IPS-18a (cell line): ENCODE measurements around the gene ANKS1A.

Experiments
- H3K27ac ChIP-seq: one replicate; pipeline ENCODE4 v1.5.1; 2013; ENCODE audit warnings: low read length
- H3K27me3 ChIP-seq: one replicate; pipeline ENCODE4 v1.6.1; 2013; ENCODE audit warnings: mild to moderate bottlenecking, low read length; ENCODE audit not compliant: control insufficient read depth, insufficient read depth
- H3K36me3 ChIP-seq: one replicate; pipeline ENCODE4 v1.6.1; 2013; ENCODE audit warnings: low read depth, low read length; ENCODE audit not compliant: control insufficient read depth
- H3K4me1 ChIP-seq: one replicate; pipeline ENCODE4 v1.6.1; 2013; ENCODE audit warnings: low read depth, low read length; ENCODE audit not compliant: control insufficient read depth
- H3K4me3 ChIP-seq: one replicate; pipeline ENCODE4 v1.5.1; 2013; ENCODE audit warnings: low read length
- H3K9ac ChIP-seq: one replicate; pipeline ENCODE4 v1.6.1; 2013; ENCODE audit warnings: mild to moderate bottlenecking, low read length, moderate library complexity
- H3K9me3 ChIP-seq: one replicate; pipeline ENCODE4 v1.6.1; 2013; ENCODE audit warnings: low read depth, low read length; ENCODE audit not compliant: control insufficient read depth

The ANKS1A gene

GRCh38 chr6:34947561-34947960 lies 58.5 kb downstream of the ANKS1A start:
- no peaks in the 10 kb centered on the region for H3K9me3 ChIP-seq
- no peak overlapping the region for H3K9ac ChIP-seq
- H3K36me3 ChIP-seq = no peaks in the 10 kb centered on the region
- H3K27ac ChIP-seq = no peak overlapping the region
- peaks cover 11% of the 10 kb centered on the region for H3K4me1 ChIP-seq
- no peak overlapping the region for H3K4me3 ChIP-seq
- H3K27me3 ChIP-seq = no peaks in the 10 kb centered on the region

DNA sequence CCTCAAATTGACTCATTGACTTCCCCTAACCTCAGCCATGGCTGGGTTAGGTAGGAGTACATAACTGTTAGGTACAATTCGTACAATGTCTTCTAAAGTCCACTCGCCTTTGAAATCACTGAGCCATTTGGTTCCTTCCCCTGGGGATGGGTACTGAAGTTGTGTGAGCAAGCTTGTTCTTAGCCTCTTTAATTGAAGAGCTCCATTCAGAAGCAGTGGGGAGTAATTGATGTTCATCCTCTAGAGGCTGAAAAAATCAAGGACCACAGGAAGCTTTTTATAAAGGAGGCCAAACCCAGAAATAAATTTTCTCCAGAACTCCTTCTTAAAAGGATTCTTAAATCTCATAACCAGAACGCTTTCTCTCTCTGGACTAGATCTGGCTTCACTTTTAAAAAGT lies 60.6 kb downstream of the ANKS1A start:
- H3K9ac ChIP-seq = no peak overlapping the region
- no peaks in the 10 kb centered on the region for H3K9me3 ChIP-seq
- no peak overlapping the region for H3K4me3 ChIP-seq
- no peak overlapping the region for H3K27ac ChIP-seq
- peaks cover 17% of the 10 kb centered on the region for H3K4me1 ChIP-seq
- no peaks in the 10 kb centered on the region for H3K36me3 ChIP-seq
- H3K27me3 ChIP-seq = no peaks in the 10 kb centered on the region

GRCh38 chr6:34950849-34951248 lies 61.8 kb downstream of the ANKS1A start:
- no peak overlapping the region for H3K4me3 ChIP-seq
- H3K27ac ChIP-seq = no peak overlapping the region
- H3K9ac ChIP-seq = no peak overlapping the region
- peaks cover 17% of the 10 kb centered on the region for H3K4me1 ChIP-seq
- H3K27me3 ChIP-seq = no peaks in the 10 kb centered on the region
- H3K36me3 ChIP-seq = no peaks in the 10 kb centered on the region
- no peaks in the 10 kb centered on the region for H3K9me3 ChIP-seq

DNA sequence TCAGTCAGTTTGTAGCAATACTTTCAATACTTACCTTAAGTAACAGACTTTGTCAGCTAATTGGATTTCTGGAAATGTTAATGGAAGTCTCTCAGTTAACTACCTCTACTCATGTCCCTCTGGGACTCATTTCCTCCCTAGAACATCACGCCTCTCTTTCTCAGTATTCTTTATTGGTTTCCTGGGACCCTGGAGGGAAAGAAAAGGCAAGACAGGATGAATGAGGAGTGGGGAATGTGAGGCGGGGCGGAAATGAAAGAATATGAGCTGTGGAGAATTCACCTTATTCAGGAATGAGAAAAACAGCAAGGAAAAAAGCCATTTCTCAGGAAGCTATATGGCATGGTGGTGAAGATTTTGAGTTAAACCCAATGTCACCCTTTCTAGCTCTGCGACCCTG lies 62.7 kb downstream of the ANKS1A start:
- Histone ChIP-seq H3K27me3 (no peaks in the 10 kb centered on the region), H3K4me3 (no peak overlapping the region), H3K27ac (no peak overlapping the region), H3K36me3 (no peaks in the 10 kb centered on the region), H3K9ac (no peak overlapping the region), H3K9me3 (no peaks in the 10 kb centered on the region), H3K4me1 (peaks cover 17% of the 10 kb centered on the region)

GRCh38 chr6:34953061-34954025 lies 64.3 kb downstream of the ANKS1A start:
- Histone ChIP-seq H3K27ac (no peak overlapping the region), H3K4me3 (no peak overlapping the region), H3K9ac (no peak overlapping the region), H3K36me3 (no peaks in the 10 kb centered on the region), H3K4me1 (peaks cover 17% of the 10 kb centered on the region), H3K27me3 (no peaks in the 10 kb centered on the region), H3K9me3 (no peaks in the 10 kb centered on the region)

DNA sequence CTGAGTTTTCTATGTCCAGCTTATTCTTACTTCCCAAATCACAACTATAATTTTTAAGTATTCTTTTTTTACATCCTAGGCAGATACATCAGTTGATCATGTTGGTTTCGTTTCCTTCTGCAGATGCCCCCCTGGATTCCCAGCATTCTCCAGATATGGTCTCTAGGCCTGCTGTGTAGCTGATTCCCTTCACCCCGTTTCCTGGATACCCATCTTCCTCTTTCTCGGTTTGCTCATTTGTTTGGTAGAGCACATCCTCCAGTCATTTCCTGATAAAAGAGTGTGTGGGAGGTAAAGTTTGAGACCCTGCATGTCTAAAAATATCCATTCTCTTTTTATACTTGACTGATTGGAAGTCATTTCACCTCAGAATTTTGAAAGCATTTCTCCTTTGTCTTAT lies 66.4 kb downstream of the ANKS1A start:
- Histone ChIP-seq H3K9ac (no peak overlapping the region), H3K4me3 (no peak overlapping the region), H3K27me3 (no peaks in the 10 kb centered on the region), H3K9me3 (no peaks in the 10 kb centered on the region), H3K36me3 (no peaks in the 10 kb centered on the region), H3K27ac (no peak overlapping the region), H3K4me1 (peaks cover 17% of the 10 kb centered on the region)

GRCh38 chr6:34957231-34957783 lies 68.3 kb downstream of the ANKS1A start:
- H3K4me3 ChIP-seq = no peak overlapping the region
- no peaks in the 10 kb centered on the region for H3K9me3 ChIP-seq
- H3K27ac ChIP-seq = no peak overlapping the region
- H3K9ac ChIP-seq = no peak overlapping the region
- no peaks in the 10 kb centered on the region for H3K27me3 ChIP-seq
- H3K4me1 ChIP-seq = peaks cover 6% of the 10 kb centered on the region
- H3K36me3 ChIP-seq = no peaks in the 10 kb centered on the region

GRCh38 chr6:34958734-34959133 lies 69.7 kb downstream of the ANKS1A start:
- Histone ChIP-seq H3K4me1 (no peaks in the 10 kb centered on the region), H3K36me3 (no peaks in the 10 kb centered on the region), H3K4me3 (no peak overlapping the region), H3K9ac (no peak overlapping the region), H3K27me3 (no peaks in the 10 kb centered on the region), H3K27ac (no peak overlapping the region), H3K9me3 (no peaks in the 10 kb centered on the region)

GRCh38 chr6:34959224-34959623 lies 70.2 kb downstream of the ANKS1A start:
- H3K27me3 ChIP-seq = no peaks in the 10 kb centered on the region
- H3K4me3 ChIP-seq = no peak overlapping the region
- no peaks in the 10 kb centered on the region for H3K9me3 ChIP-seq
- no peaks in the 10 kb centered on the region for H3K36me3 ChIP-seq
- H3K9ac ChIP-seq = no peak overlapping the region
- no peak overlapping the region for H3K27ac ChIP-seq
- no peaks in the 10 kb centered on the region for H3K4me1 ChIP-seq

- no peak overlapping the region for H3K27ac ChIP-seq
- H3K9me3 ChIP-seq = no peaks in the 10 kb centered on the region
- H3K36me3 ChIP-seq = no peaks in the 10 kb centered on the region
- H3K4me1 ChIP-seq = no peaks in the 10 kb centered on the region
- H3K27me3 ChIP-seq = no peaks in the 10 kb centered on the region
- no peak overlapping the region for H3K9ac ChIP-seq
- no peak overlapping the region for H3K4me3 ChIP-seq
These were observed 72.0 kb downstream of the ANKS1A start for GRCh38 chr6:34961082-34961481.

DNA sequence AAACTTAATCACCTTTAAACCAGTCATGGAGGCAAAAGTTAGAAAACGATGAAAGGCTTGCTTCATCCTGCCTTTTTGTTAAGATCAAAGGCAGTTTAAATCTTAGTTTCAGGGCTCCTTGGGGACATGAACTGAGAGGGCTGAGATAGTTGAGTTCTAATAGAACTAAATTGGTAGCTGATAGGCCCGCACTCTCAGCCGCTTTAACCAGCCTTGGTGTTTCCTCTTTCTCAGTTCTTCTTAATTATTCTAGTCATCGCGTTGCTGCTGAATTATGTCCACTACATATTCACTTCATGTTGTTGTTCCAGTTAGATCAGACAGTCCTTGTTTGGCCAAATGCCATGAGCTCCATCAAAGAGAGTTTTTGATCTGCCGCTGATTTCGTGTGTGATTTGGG lies 72.5 kb downstream of the ANKS1A start:
- no peak overlapping the region for H3K4me3 ChIP-seq

DNA sequence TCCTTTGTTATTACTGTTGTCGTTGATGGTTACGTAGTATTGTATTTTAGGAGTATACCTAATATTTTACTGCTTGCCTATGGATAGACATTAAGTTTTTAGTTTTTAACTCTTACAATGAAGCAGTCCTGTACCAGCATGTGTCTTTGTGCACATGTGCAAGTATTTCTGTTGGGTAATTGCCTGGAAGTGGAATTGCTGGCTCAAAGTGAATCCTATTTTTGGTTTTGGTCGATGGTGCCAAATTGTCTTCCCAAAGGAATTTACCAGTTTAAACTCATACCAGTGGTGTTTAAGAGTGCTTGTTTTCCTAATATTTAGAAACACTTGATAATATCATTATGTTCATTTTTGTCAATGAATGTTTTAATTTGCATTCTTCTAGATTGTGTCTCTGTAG lies 75.5 kb downstream of the ANKS1A start:
- no peaks in the 10 kb centered on the region for H3K27me3 ChIP-seq
- H3K9ac ChIP-seq = no peak overlapping the region
- H3K4me1 ChIP-seq = no peaks in the 10 kb centered on the region
- no peak overlapping the region for H3K4me3 ChIP-seq
- no peak overlapping the region for H3K27ac ChIP-seq
- H3K36me3 ChIP-seq = no peaks in the 10 kb centered on the region
- H3K9me3 ChIP-seq = no peaks in the 10 kb centered on the region

More for the DNA sequence above, 72.5 kb downstream of the ANKS1A start:
- Histone ChIP-seq H3K27ac (no peak overlapping the region), H3K9ac (no peak overlapping the region), H3K27me3 (no peaks in the 10 kb centered on the region), H3K9me3 (no peaks in the 10 kb centered on the region), H3K36me3 (no peaks in the 10 kb centered on the region), H3K4me1 (no peaks in the 10 kb centered on the region)
